HEK293T (cell line): ENCODE data around the gene MCTP2.

ENCODE experiments used
- ARNT ChIP-seq: fragments of 450-650 bp; IDR thresholded peaks from 2 replicates; pipeline ENCODE4 v1.6.1; 2017; ENCODE audit warnings: mild to moderate bottlenecking
- BHLHE40 ChIP-seq: fragments of 450-650 bp; IDR thresholded peaks from 2 replicates; pipeline ENCODE4 v1.6.1; 2016; ENCODE audit warnings: mild to moderate bottlenecking, moderate library complexity, borderline replicate concordance
- CTBP1 ChIP-seq: fragments of 450-650 bp; IDR thresholded peaks from 2 replicates; pipeline ENCODE4 v1.6.1; 2016; ENCODE audit warnings: borderline replicate concordance
- ELF4 ChIP-seq: fragments of 450-650 bp; IDR thresholded peaks from 2 replicates; pipeline ENCODE4 v1.6.1; 2017; ENCODE audit warnings: antibody characterized with exemption
- FOXA1 ChIP-seq: fragments of 450-650 bp; IDR thresholded peaks from 2 replicates; pipeline ENCODE4 v1.6.1; 2016; ENCODE audit warnings: mild to moderate bottlenecking
- FOXK2 ChIP-seq: fragments of 450-650 bp; IDR thresholded peaks from 2 replicates; pipeline ENCODE4 v1.6.1; 2016; ENCODE audit warnings: mild to moderate bottlenecking
- FOXM1 ChIP-seq: fragments of 450-650 bp; IDR thresholded peaks from 2 replicates; pipeline ENCODE4 v1.6.1; 2017; ENCODE audit warnings: mild to moderate bottlenecking, borderline replicate concordance
- HDGF ChIP-seq: fragments of 450-650 bp; IDR thresholded peaks from 2 replicates; pipeline ENCODE4 v1.6.1; 2017; ENCODE audit warnings: antibody characterized with exemption, borderline replicate concordance
- L3MBTL2 ChIP-seq: fragments of 450-650 bp; conservative IDR thresholded peaks from 2 replicates; pipeline ENCODE4 v1.6.1; 2016; ENCODE audit warnings: mild to moderate bottlenecking
- NFRKB ChIP-seq: fragments of 450-650 bp; IDR thresholded peaks from 2 replicates; pipeline ENCODE4 v1.6.1; 2016; ENCODE audit warnings: mild to moderate bottlenecking, moderate library complexity
- SP1 ChIP-seq: fragments of 450-650 bp; IDR thresholded peaks from 2 replicates; pipeline ENCODE4 v1.6.1; 2017
- SUZ12 ChIP-seq: fragments of 450-650 bp; IDR thresholded peaks from 2 replicates; pipeline ENCODE4 v1.6.1; 2016; ENCODE audit warnings: mild to moderate bottlenecking
- ZNF384 ChIP-seq: fragments of 450-650 bp; IDR thresholded peaks from 2 replicates; pipeline ENCODE4 v1.6.1; 2016
- TF ChIP-seq, protein P1 (sequence below): fragments of 450-650 bp; IDR thresholded peaks from 2 replicates; pipeline ENCODE4 v1.6.1; 2016

DNA sequence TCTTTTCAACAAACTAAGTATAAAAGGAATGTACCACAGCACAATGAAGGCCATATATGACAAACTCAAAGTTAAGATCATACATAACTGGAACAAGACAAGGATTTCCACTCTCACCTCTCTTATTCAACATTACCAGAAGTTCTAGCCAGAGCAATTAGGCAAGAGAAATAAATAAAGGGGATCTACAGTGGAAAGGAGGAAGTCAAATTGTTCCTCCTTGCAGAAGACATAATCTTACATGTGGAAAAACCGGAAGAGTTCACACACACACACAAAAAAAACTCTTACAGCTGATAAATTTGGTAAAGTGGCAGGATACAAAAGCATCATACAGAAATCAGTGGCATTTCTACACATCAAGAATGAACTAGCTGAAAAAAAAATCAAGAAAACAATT is 277.9 kb downstream of the MCTP2 start:
- TF ChIP-seq SP1 (no peak), FOXM1 (no peak), ARNT (no peak), FOXK2 (no peak), FOXA1 (no peak), HDGF (no peak), ELF4 (no peak), NFRKB (no peak), ZNF384 (no peak), CTBP1 (no peak), L3MBTL2 (no peak), SUZ12 (no peak), BHLHE40 (no peak)
- TF ChIP-seq, protein P1, sequence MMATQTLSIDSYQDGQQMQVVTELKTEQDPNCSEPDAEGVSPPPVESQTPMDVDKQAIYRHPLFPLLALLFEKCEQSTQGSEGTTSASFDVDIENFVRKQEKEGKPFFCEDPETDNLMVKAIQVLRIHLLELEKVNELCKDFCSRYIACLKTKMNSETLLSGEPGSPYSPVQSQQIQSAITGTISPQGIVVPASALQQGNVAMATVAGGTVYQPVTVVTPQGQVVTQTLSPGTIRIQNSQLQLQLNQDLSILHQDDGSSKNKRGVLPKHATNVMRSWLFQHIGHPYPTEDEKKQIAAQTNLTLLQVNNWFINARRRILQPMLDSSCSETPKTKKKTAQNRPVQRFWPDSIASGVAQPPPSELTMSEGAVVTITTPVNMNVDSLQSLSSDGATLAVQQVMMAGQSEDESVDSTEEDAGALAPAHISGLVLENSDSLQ: no peak
